Mammary microvascular endothelial cell (primary cell): Measurements from ENCODE around the gene PSG2. TPM values are rescaled to one million over a fixed set of nuclear protein-coding genes. Genes with fewer than 3 reads are reported as not detected.

Experiments used
- total RNA-seq: library from RNA; depleted of rRNA; stranded (reverse); fragments of >200 nt; gene quantifications from 2 replicates; pipeline ENCODE4 v1.2.3, GENCODE V29; 2015

Gene PSG2
- 0.07 TPM in 1 of 2 replicates, not detected in the other for total RNA-seq

DNA sequence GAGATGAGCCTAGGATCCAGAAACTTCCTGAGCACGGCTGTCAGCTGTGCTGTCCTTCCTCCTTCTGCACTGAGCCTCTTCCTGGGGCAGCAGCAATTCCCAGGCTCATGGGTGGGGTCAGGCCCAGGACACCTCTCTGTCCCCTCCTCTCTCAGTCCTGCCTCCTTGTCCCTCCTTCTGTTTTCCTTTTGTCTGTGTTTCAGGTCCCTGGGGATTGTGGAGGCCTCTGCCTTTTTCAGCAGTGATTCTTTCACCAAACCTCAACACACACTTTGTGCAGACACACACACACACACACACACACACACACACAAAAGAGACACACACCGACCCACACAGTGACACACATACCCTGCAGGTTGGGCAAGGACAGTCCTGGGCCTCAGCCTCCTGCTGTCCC lies at the start of gene PSG2:
Gene PSG2 (minus strand): TSS at position 101 of the 400 bp plus-strand sequence. CDS start 132 bp downstream, outside the sequence.

DNA sequence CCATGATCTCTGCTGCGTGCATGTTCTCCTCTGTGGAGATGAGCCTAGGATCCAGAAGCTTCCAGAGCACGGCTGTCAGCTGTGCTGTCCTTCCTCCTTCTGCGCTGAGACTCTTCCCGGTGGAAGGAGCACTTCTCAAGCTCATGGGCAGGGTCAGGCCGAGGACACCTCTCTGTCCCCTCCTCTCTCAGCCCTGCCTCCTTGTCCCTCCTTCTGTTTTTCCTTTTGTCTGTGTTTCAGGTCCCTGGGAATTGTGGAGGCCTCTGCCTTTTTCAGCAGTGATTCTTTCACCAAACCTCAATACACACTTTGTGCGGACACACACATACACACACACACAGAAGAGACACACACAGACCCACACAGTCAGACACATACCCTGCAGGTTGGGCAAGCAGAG lies 56.1 kb downstream of the PSG2 start, which contains the start of gene PSG11:
Gene PSG11 (minus strand): TSS at position 101 of the 400 bp plus-strand sequence. CDS start 97 bp downstream, at position 4.

Other genes with a start within 250 kb of the PSG2 start
- gene PSG1, start 203.0 kb downstream of the PSG2 start, total RNA-seq: 1.1 and 3.1 TPM in 2 replicates
- gene PSG6, start 164.8 kb downstream of the PSG2 start, total RNA-seq: not detected in 2 replicates
- 0.64 TPM in 1 of 2 replicates, not detected in the other for gene PSG7, start 145.5 kb downstream of the PSG2 start, total RNA-seq
- not detected in 2 replicates for gene PSG11, start 56.2 kb downstream of the PSG2 start, total RNA-seq
- 0.27 TPM in 1 of 2 replicates, not detected in the other for gene PSG5, start 103.8 kb upstream of the PSG2 start, total RNA-seq
- 31.8 and 33.3 TPM in 2 replicates for gene PSG4, start 122.9 kb upstream of the PSG2 start, total RNA-seq
- 0.64 and 0.87 TPM in 2 replicates for gene PSG9, start 186.8 kb upstream of the PSG2 start, total RNA-seq